Ovary (tissue), 3 donors: ENCODE data around the gene CD86.

ENCODE experiments used
- EP300 ChIP-seq: sonication (generic); formaldehyde crosslinking; IDR thresholded peaks from one replicate; pipeline ENCODE4 v1.6.1; 2017; ENCODE audit warnings: antibody characterized with exemption
- POLR2A ChIP-seq: fragments of 450-650 bp; IDR thresholded peaks from one replicate; pipeline ENCODE4 v1.6.1; 2017; ENCODE audit warnings: antibody characterized with exemption, mild to moderate bottlenecking, moderate library complexity
- TF ChIP-seq, protein P1 (sequence below), 3 donors: fragments of 450-650 bp in 2 of 3; fragments of 200-600 bp in 1 of 3; IDR thresholded peaks; one replicate each; pipeline versions ENCODE4 v1.5.1 to v1.8.0; 2016 to 2022; ENCODE audit warnings: antibody characterized with exemption in 3 of 3, mild to moderate bottlenecking in 1 of 3
- donor health status: DM: no; HTN: no; CAD: no.

DNA sequence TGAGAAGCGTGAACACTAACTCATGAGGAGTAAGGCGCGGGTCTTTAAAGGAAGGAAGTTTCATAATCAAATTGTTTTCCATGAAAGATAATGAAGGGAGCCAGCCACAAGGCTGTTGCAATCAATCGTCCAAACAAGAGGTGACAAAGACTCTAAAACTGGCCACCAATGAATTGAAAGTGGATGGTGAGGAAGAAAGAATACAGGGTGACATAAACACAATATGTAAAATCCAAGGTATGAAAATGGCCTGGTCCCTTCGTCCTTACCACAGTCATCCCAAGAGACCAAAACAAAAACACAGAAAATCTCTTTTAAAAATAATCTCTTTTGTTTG lies 12.0 kb downstream of the CD86 start:
- TF ChIP-seq POLR2A (no peak), EP300 (no peak)
- TF ChIP-seq, protein P1, sequence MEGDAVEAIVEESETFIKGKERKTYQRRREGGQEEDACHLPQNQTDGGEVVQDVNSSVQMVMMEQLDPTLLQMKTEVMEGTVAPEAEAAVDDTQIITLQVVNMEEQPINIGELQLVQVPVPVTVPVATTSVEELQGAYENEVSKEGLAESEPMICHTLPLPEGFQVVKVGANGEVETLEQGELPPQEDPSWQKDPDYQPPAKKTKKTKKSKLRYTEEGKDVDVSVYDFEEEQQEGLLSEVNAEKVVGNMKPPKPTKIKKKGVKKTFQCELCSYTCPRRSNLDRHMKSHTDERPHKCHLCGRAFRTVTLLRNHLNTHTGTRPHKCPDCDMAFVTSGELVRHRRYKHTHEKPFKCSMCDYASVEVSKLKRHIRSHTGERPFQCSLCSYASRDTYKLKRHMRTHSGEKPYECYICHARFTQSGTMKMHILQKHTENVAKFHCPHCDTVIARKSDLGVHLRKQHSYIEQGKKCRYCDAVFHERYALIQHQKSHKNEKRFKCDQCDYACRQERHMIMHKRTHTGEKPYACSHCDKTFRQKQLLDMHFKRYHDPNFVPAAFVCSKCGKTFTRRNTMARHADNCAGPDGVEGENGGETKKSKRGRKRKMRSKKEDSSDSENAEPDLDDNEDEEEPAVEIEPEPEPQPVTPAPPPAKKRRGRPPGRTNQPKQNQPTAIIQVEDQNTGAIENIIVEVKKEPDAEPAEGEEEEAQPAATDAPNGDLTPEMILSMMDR (IDR thresholded peaks at IDR 0.05): no peak
